Thyroid gland (tissue), 4 donors: Measurements from ENCODE around the gene DHRS1. TPM values are rescaled to one million over a fixed set of nuclear protein-coding genes. Genes with fewer than 3 reads are reported as not detected.

ENCODE experiments used
- DNase-seq, 2 donors: peaks; one replicate each; pipeline ENCODE4 v3.0.0-alpha.2; 2019
- H3K27ac ChIP-seq, 3 donors: fragments of 200-600 bp; sonication (generic); 1 replicate in 2 of 3; 2 replicates in 1 of 3; pipeline ENCODE4 v1.5.1; 2016 to 2019; ENCODE audit warnings: mild to moderate bottlenecking in 1 of 3, moderate library complexity in 1 of 3
- H3K27me3 ChIP-seq: fragments of 200-600 bp; sonication (generic); one replicate; pipeline ENCODE4 v1.5.1; 2019
- H3K36me3 ChIP-seq, 2 donors: fragments of 200-600 bp; sonication (generic); one replicate each; pipeline ENCODE4 v1.5.1; 2016 to 2019
- H3K4me1 ChIP-seq, 2 donors: fragments of 200-600 bp; sonication (generic); one replicate each; pipeline ENCODE4 v1.5.1; 2017 to 2019
- H3K4me3 ChIP-seq, 3 donors: fragments of 200-600 bp; sonication (generic); replicated peaks in 1 of 3; 1 replicate in 2 of 3; 2 replicates in 1 of 3; pipeline ENCODE4 v1.5.1; 2016; ENCODE audit warnings: mild to moderate bottlenecking in 1 of 3
- H3K9me3 ChIP-seq: fragments of 200-600 bp; sonication (generic); one replicate; pipeline ENCODE4 v1.5.1; 2017
- CTCF ChIP-seq, 6 experiments: fragments of 200-600 bp in 3 of 6; fragments of 450-650 bp in 3 of 6; sonication (generic) in 3 of 6; IDR thresholded peaks; one replicate each; pipeline ENCODE4 v1.5.1; 2016 to 2019; ENCODE audit warnings: antibody characterized with exemption in 6 of 6, mild to moderate bottlenecking in 2 of 6, inconsistent platforms in 1 of 6, moderate library complexity in 1 of 6
- POLR2A ChIP-seq, 2 donors: fragments of 450-650 bp; IDR thresholded peaks; one replicate each; pipeline ENCODE4 v1.6.1; 2017; ENCODE audit warnings: antibody characterized with exemption in 2 of 2, mild to moderate bottlenecking in 2 of 2, moderate library complexity in 1 of 2
- WGBS, 2 donors: methylation state at CpG; one replicate each; pipeline ENCODE4 v1.1.5; 2017; 5-methylcytosine and 5-hydroxymethylcytosine counted together
- intact Hi-C: fragments of 100-400 bp; cut with DNase I; formaldehyde crosslinking; loops from one replicate; pipeline ENCODE4 v1.15.1; 2023
- total RNA-seq, 4 donors: library from RNA; depleted of rRNA; stranded (reverse); fragments of >200 nt; gene quantifications; one replicate each; pipeline ENCODE4 v1.2.3, GENCODE V29; 2016

The DHRS1 gene
- total RNA-seq, 4 donors from 2014 or later: 35.2 to 59.3 (median 38.3) TPM

GRCh38 chr14:24337144-24337823, 37.7 kb upstream of the DHRS1 start:
- intact Hi-C loops: no loop called here
- Histone ChIP-seq H3K27ac (peak overlapping the region in 1 of 3 donors; percentile 71), H3K4me1 (peaks cover 16 to 76% of the 10 kb centered on the region in 2 donors), H3K4me3 (no peak overlapping the region), H3K9me3 (no peaks in the 10 kb centered on the region), H3K36me3 (no peaks in the 10 kb centered on the region), H3K27me3 (no peaks in the 10 kb centered on the region)
- WGBS, 2 donors: 89% methylated on average over 6 to 7 of the region's 7 CpGs
- TF ChIP-seq POLR2A (IDR thresholded peaks at IDR 0.05) (no peak), CTCF (IDR thresholded peaks at IDR 0.05) (no peak)
- DNase-seq: no peak

GRCh38 chr14:24335461-24336171, 36.0 kb upstream of the DHRS1 start:
- no peaks in the 10 kb centered on the region for H3K9me3 ChIP-seq
- 78 to 80% methylated on average over 12 of the region's 12 CpGs for WGBS, 2 donors
- H3K27me3 ChIP-seq: no peaks in the 10 kb centered on the region
- intact Hi-C loops: loop anchor here (2.0 kb wide), 1 partner anchor 101 kb away; no protein-coding TSS in a partner anchor
- peak overlapping the region in 1 of 3 donors; percentile 47 for H3K4me3 ChIP-seq
- H3K36me3 ChIP-seq: no peaks in the 10 kb centered on the region
- TF ChIP-seq POLR2A (IDR thresholded peaks at IDR 0.05) (no peak), CTCF (IDR thresholded peaks at IDR 0.05) (no peak)
- H3K4me1 ChIP-seq: peaks cover 21 to 80% of the 10 kb centered on the region in 2 donors
- peak overlapping the region in 2 of 3 donors; percentile 54 to 68 for H3K27ac ChIP-seq
- no peak for DNase-seq

- peak within 1 kb of the TSS; percentile 57 to 78 (median 68) for H3K27ac ChIP-seq
- 17 to 19% methylated on average over 38 to 52 of the region's 65 CpGs for WGBS, 2 donors
- H3K9me3 ChIP-seq: no peaks in the 10 kb centered on the region
- DNase-seq: peak; percentile 28 to 38
- TF ChIP-seq CTCF (IDR thresholded peaks at IDR 0.05): no peak
- peak in 1 of 2 donors; percentile 21 for TF ChIP-seq POLR2A (IDR thresholded peaks at IDR 0.05)
- H3K4me1 ChIP-seq: peaks cover 21 to 74% of the 10 kb centered on the region in 2 donors
- intact Hi-C loops: loop anchor here (2.0 to 5.0 kb wide), 2 partner anchors 33 to 102 kb away; partner anchors contain the start of gene NFATC4
- no peaks in the 10 kb centered on the region for H3K27me3 ChIP-seq
- no peaks in the 10 kb centered on the region for H3K36me3 ChIP-seq
- H3K4me3 ChIP-seq: peak within 1 kb of the TSS; percentile 5 to 47 (median 9)
Measured at GRCh38 chr14:24334431-24335291, 35.1 kb upstream of the DHRS1 start, which contains the start of gene ADCY4. TSS of gene ADCY4 (minus strand) at chr14:24335071. CDS start at chr14:24334652, 419 bp downstream.

GRCh38 chr14:24332268-24332993, 32.9 kb upstream of the DHRS1 start:
- H3K9me3 ChIP-seq: no peaks in the 10 kb centered on the region
- H3K4me3 ChIP-seq: peak overlapping the region in 1 of 3 donors; percentile 19
- no peaks in the 10 kb centered on the region for H3K36me3 ChIP-seq
- intact Hi-C loops: loop anchor here (2.0 to 5.0 kb wide), 2 partner anchors 35 to 98 kb away; partner anchors contain the start of gene NFATC4
- 19 to 21% methylated on average over 25 to 46 of the region's 56 CpGs for WGBS, 2 donors
- DNase-seq: peak; percentile 82 to 83
- H3K27me3 ChIP-seq: no peaks in the 10 kb centered on the region
- H3K4me1 ChIP-seq: peaks cover 21 to 55% of the 10 kb centered on the region in 2 donors
- TF ChIP-seq POLR2A (IDR thresholded peaks at IDR 0.05) (no peak), CTCF (IDR thresholded peaks at IDR 0.05) (peak; percentile 53 to 87 (median 73))
- H3K27ac ChIP-seq: peak overlapping the region in 1 of 3 donors; percentile 44
